Right renal cortex interstitium (tissue), 3 donors: ENCODE results near the gene AP5Z1. TPM values are rescaled to one million over a fixed set of nuclear protein-coding genes. Genes with fewer than 3 reads are reported as not detected.
"Not testable (repeated sequence)": the region's sequence is repeated elsewhere in the genome, so short reads cannot be mapped to it uniquely, and the experiment has no call there.

Experiments
- DNase-seq, 3 donors: peaks; one replicate each; pipeline ENCODE4 v3.0.0-alpha.2; 2013; ENCODE audit warnings: low read depth in 3 of 3, low spot score in 2 of 3
- polyA plus RNA-seq, 3 donors: library from polyadenylated mRNA; unstranded; fragments of 120-200 nt; gene quantifications; one replicate each; pipeline ENCODE4 v1.2.1, GENCODE V29; 2013; ENCODE audit not compliant: insufficient read length in 3 of 3

Gene AP5Z1
- polyA plus RNA-seq, 3 donors = 13.4 to 19.4 (median 15.9) TPM

GRCh38 chr7:4800926-4801838 lies 25.8 kb downstream of the AP5Z1 start:
- DNase-seq = no peak

GRCh38 chr7:4801839-4802231 lies 26.4 kb downstream of the AP5Z1 start:
- no peak for DNase-seq

GRCh38 chr7:4802577-4802976 lies 27.2 kb downstream of the AP5Z1 start:
- DNase-seq = not testable (repeated sequence)

- no peak for DNase-seq
These were observed 28.2 kb downstream of the AP5Z1 start for GRCh38 chr7:4803397-4804241.

GRCh38 chr7:4805110-4805983 lies 29.9 kb downstream of the AP5Z1 start:
- DNase-seq = no peak

- DNase-seq = no peak
These were observed 30.5 kb downstream of the AP5Z1 start for GRCh38 chr7:4805984-4806300.

GRCh38 chr7:4806983-4807597 lies 31.7 kb downstream of the AP5Z1 start:
- no peak for DNase-seq

GRCh38 chr7:4807598-4808016 lies 32.2 kb downstream of the AP5Z1 start:
- DNase-seq = no peak

- no peak for DNase-seq
These were observed 32.6 kb downstream of the AP5Z1 start for GRCh38 chr7:4808026-4808425.

GRCh38 chr7:4808565-4808964 lies 33.1 kb downstream of the AP5Z1 start:
- DNase-seq = no peak

- DNase-seq = no peak
These were observed 33.7 kb downstream of the AP5Z1 start for GRCh38 chr7:4809091-4809591.

- DNase-seq = no peak
These were observed 34.2 kb downstream of the AP5Z1 start for GRCh38 chr7:4809666-4810065.

- no peak for DNase-seq
These were observed 39.0 kb downstream of the AP5Z1 start for GRCh38 chr7:4814433-4814832.

- DNase-seq = no peak
These were observed 39.7 kb downstream of the AP5Z1 start for GRCh38 chr7:4815121-4815520.

GRCh38 chr7:4815609-4816418 lies 40.4 kb downstream of the AP5Z1 start:
- no peak for DNase-seq

- no peak for DNase-seq
These were observed 41.1 kb downstream of the AP5Z1 start for GRCh38 chr7:4816419-4817080.

- DNase-seq = no peak
These were observed 41.9 kb downstream of the AP5Z1 start for GRCh38 chr7:4817178-4817901.
